PC-3 (cell line): Measurements from ENCODE around the gene FKBP1C.

Source experiments
- CTCF ChIP-seq: fragments of 300-600 bp; sonication (generic); conservative IDR thresholded peaks from 2 replicates; pipeline ENCODE4 v1.5.1; 2017; ENCODE audit warnings: antibody characterized with exemption, low read depth, mild to moderate bottlenecking, low read length
- EZH2 ChIP-seq: fragments of 300-600 bp; sonication (generic); IDR thresholded peaks from one replicate; pipeline ENCODE4 v1.6.1; 2017; ENCODE audit warnings: antibody characterized with exemption, mild to moderate bottlenecking, low read length; ENCODE audit not compliant: unreplicated experiment
- EZH2phosphoT487 ChIP-seq: fragments of 300-600 bp; sonication (generic); IDR thresholded peaks from 2 replicates; pipeline ENCODE4 v1.6.1; 2018; ENCODE audit warnings: mild to moderate bottlenecking, antibody characterized with exemption, low read length, borderline replicate concordance

- TF ChIP-seq CTCF (no peak), EZH2 (no peak), EZH2phosphoT487 (no peak)
Observed at GRCh38 chr6:63261820-63262219, 50.6 kb downstream of the FKBP1C start.
